GM18951 (cell line): ENCODE results near the gene PAQR7.

Source experiments
- POLR2A ChIP-seq: IDR thresholded peaks from 4 replicates; pipeline ENCODE4 v1.6.1; 2011; ENCODE audit warnings: mild to moderate bottlenecking; ENCODE audit not compliant: insufficient read length, insufficient read depth; ENCODE audit errors: extremely low read depth
- in situ Hi-C: fragments of 300-500 bp; cut with MboI; formaldehyde crosslinking; loops from one replicate; pipeline ENCODE4 v1.12.0; 2022; ENCODE audit warnings: low sequenced_read_pairs, mixed read lengths, inconsistent platforms; ENCODE audit not compliant: unreplicated experiment

Gene PAQR7

GRCh38 chr1:25907601-25908000 lies 32.1 kb upstream of the PAQR7 start:
- TF ChIP-seq POLR2A: no peak
- in situ Hi-C loops: no loop called here

GRCh38 chr1:25906644-25907300 lies 31.3 kb upstream of the PAQR7 start:
- in situ Hi-C loops: no loop called here
- no peak for TF ChIP-seq POLR2A

DNA sequence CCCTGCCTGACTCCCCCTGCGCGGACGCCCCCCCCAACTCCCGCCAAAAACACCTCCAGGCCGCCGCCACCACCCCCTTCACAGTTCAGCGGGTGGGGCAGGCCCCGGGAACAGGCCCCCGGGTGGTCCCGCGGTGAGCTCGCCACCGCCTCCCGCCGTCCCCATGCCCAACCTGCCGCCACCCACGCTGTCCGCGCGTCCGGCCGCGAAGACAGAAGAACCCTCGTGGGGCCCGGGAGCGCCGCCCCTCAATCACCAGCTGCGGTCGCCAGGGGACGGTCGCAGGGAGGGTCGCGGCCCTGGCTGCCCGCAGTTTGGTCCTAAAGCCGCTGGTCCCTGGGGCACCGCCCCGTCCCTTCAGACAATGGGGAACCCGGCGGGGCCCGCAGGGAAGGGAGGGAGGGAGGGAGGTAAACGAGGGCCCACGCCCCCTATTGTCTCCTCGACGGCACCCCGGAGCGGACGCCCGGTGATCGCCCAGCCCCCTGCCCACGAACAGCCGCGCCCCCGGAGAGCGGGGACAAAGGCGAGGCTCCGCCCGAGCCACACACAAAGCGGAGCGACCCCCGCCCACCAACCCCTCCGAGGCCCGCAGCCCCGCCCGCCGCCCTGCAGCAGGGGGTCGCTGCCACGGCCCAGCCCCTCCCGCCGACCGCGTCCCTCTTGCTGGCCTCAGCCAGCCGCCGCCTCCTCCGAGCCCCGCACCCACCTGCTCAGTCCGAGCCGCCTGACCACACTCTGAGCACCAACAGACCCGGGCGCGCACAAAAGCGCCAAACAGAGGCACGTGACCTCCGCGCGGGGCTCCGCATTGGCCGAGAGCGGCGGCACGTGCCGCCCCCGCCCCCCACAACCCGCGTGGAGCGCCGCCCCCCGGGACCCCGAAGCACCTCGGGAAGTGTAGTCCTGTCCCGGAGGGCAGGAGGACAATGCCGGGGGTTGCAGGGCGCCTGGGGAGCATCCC lies 30.5 kb upstream of the PAQR7 start, which contains the start of gene STMN1:
Gene STMN1, minus strand, starts transcription at position 740 of the 964 bp plus-strand sequence. CDS start 1,743 bp downstream, outside the sequence.
- in situ Hi-C loops: no loop called here

GRCh38 chr1:25904943-25905679 lies 29.6 kb upstream of the PAQR7 start:
- peak; percentile 43 for TF ChIP-seq POLR2A
- in situ Hi-C loops: no loop called here

More for the DNA sequence above, 30.5 kb upstream of the PAQR7 start, which contains the start of gene STMN1:
- TF ChIP-seq POLR2A: peak; percentile 97

DNA sequence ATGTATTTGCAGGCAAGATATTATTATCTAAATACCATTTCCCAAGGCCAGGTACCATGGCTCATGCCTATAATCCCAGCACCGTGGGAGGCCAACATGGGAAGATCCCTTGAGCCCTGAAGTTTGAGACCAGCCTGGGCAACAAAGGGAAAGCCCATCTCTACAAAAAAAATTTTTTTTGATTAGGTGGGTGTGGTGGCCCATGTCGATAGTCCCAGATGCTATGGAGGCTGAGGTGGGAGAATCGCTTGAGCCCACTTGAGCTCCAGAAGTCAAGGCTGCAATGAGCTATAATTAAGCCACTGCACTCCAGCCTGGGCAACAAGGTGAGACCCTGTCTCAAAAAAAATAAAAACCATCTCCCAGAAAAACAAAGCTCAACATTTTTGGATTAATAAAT lies 28.5 kb upstream of the PAQR7 start:
- TF ChIP-seq POLR2A: no peak
- in situ Hi-C loops: no loop called here

- TF ChIP-seq POLR2A: no peak
- in situ Hi-C loops: no loop called here
Observed at GRCh38 chr1:25902462-25902861, 27.0 kb upstream of the PAQR7 start.

GRCh38 chr1:25900219-25900618 lies 24.7 kb upstream of the PAQR7 start:
- in situ Hi-C loops: no loop called here
- no peak for TF ChIP-seq POLR2A

- TF ChIP-seq POLR2A: no peak
- in situ Hi-C loops: loop anchor here (5.0 kb wide), 1 partner anchor 98 kb away; the partner anchor contains the start of gene PAFAH2
Observed at GRCh38 chr1:25899792-25900191, 24.3 kb upstream of the PAQR7 start.

- in situ Hi-C loops: loop anchor here (5.0 kb wide), 1 partner anchor 99 kb away; the partner anchor contains the start of gene PAFAH2
Observed at GRCh38 chr1:25898223-25899015, 22.9 kb upstream of the PAQR7 start.

GRCh38 chr1:25897754-25898153 lies 22.2 kb upstream of the PAQR7 start:
- no peak for TF ChIP-seq POLR2A
- in situ Hi-C loops: loop anchor here (5.0 kb wide), 1 partner anchor 100 kb away; the partner anchor contains the start of gene PAFAH2

More at GRCh38 chr1:25898223-25899015, 22.9 kb upstream of the PAQR7 start:
- TF ChIP-seq POLR2A: no peak

DNA sequence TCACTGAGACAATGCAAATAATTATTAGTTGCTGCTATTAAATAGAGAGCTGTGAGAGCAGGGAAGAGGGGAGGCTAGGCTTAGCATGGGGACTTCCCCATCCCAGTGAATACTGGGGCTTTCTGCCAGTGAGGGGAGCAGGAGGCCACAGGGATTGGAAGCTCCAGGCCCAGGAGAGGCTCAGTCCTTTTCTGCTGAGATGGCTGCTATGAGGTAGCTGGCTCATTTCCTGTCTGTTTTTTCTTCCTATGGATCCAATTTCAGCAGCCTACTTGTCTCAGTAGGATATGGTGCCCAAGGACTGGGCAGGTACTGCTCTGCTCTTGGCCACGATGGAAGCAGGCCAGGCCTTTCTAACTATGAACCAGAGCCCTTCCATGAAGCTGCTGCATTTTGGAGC lies 20.8 kb upstream of the PAQR7 start:
- in situ Hi-C loops: loop anchor here (5.0 kb wide), 1 partner anchor 101 kb away; the partner anchor contains the start of gene PAFAH2
- no peak for TF ChIP-seq POLR2A
